HuH-7 (cell line): ENCODE measurements around the gene DST.
A peak's percentile ranks its signal among the peaks of the same experiment; 100 is the strongest.

Experiments
- DNase-seq: peaks from one replicate; pipeline ENCODE4 v3.0.0; 2011; ENCODE audit warnings: low spot score

DST gene

GRCh38 chr6:56620229-56620868 is 22.3 kb downstream of the DST start:
- DNase-seq = no peak

GRCh38 chr6:56618050-56618449 is 24.6 kb downstream of the DST start:
- DNase-seq = no peak

GRCh38 chr6:56616967-56617366 is 25.7 kb downstream of the DST start:
- DNase-seq = no peak

- no peak for DNase-seq
Observed at GRCh38 chr6:56613247-56613851, 29.3 kb downstream of the DST start.

- no peak for DNase-seq
Observed at GRCh38 chr6:56608332-56608731, 34.4 kb downstream of the DST start.

- no peak for DNase-seq
Observed at GRCh38 chr6:56607111-56607752, 35.5 kb downstream of the DST start.

- DNase-seq = no peak
Observed at GRCh38 chr6:56605435-56605834, 37.3 kb downstream of the DST start.

GRCh38 chr6:56604186-56604585 is 38.5 kb downstream of the DST start:
- no peak for DNase-seq

GRCh38 chr6:56601390-56601789 is 41.3 kb downstream of the DST start:
- DNase-seq = no peak

- peak; percentile 4 for DNase-seq
Observed at GRCh38 chr6:56595490-56596122, 47.1 kb downstream of the DST start.

- no peak for DNase-seq
Observed at GRCh38 chr6:56594699-56595098, 48.0 kb downstream of the DST start.

GRCh38 chr6:56593801-56594318 is 48.8 kb downstream of the DST start:
- DNase-seq = no peak

- DNase-seq = no peak
Observed at GRCh38 chr6:56582236-56582635, 60.5 kb downstream of the DST start.

GRCh38 chr6:56581296-56581925 is 61.3 kb downstream of the DST start:
- no peak for DNase-seq

GRCh38 chr6:56580271-56580670 is 62.4 kb downstream of the DST start:
- no peak for DNase-seq

GRCh38 chr6:56579155-56579851 is 63.4 kb downstream of the DST start:
- DNase-seq = no peak

GRCh38 chr6:56575736-56576135 is 67.0 kb downstream of the DST start:
- DNase-seq = no peak

GRCh38 chr6:56574292-56574691 is 68.4 kb downstream of the DST start:
- no peak for DNase-seq

- no peak for DNase-seq
Observed at GRCh38 chr6:56573624-56574023, 69.1 kb downstream of the DST start.

GRCh38 chr6:56572788-56573471 is 69.8 kb downstream of the DST start:
- DNase-seq = no peak

- no peak for DNase-seq
Observed at GRCh38 chr6:56571605-56572004, 71.1 kb downstream of the DST start.
